MCF 10A (cell line): ENCODE data around the gene KDM4B. TPM values are rescaled to one million over a fixed set of nuclear protein-coding genes. Genes with fewer than 3 reads are reported as not detected.

Experiments
- BruUV-seq: library from RNA; stranded (reverse); fragments of 400-500 nt; replicated peaks from 2 replicates; lab custom pipeline; 2021; lab: Mats Ljungman, UMichigan
- CTCF ChIA-PET: fragments of 300-600 bp; sonication (Branson Sonifier 250); formaldehyde crosslinking; extraction: SDS; loops from one replicate; lab custom pipeline; 2021; ENCODE audit warnings: antibody characterized with exemption, inconsistent platforms; lab: Yijun Ruan, JAX
- POLR2A ChIA-PET: fragments of 300-600, 350-650 bp; sonication (Branson Sonifier 250); formaldehyde crosslinking; extraction: SDS; loops from one replicate; lab custom pipeline; 2020; ENCODE audit warnings: antibody characterized with exemption, inconsistent platforms; lab: Yijun Ruan, JAX
- DNase-seq: peaks from one replicate; pipeline ENCODE4 v3.0.0-alpha.2; 2018; ENCODE audit not compliant: unreplicated experiment
- H3K27ac Mint-ChIP-seq: one replicate; pipeline ENCODE4 v1.8.0; 2022; ENCODE audit warnings: mild to moderate bottlenecking, low read depth, mixed read lengths; ENCODE audit not compliant: unreplicated experiment
- H3K27me3 Mint-ChIP-seq: one replicate; pipeline ENCODE4 v1.8.0; 2022; ENCODE audit warnings: mixed read lengths; ENCODE audit not compliant: insufficient read depth, unreplicated experiment
- H3K36me3 Mint-ChIP-seq: one replicate; pipeline ENCODE4 v1.8.0; 2022; ENCODE audit warnings: mild to moderate bottlenecking, moderate library complexity, mixed read lengths; ENCODE audit not compliant: insufficient read depth, unreplicated experiment
- H3K4me1 Mint-ChIP-seq: one replicate; pipeline ENCODE4 v1.8.0; 2022; ENCODE audit warnings: mixed read lengths; ENCODE audit not compliant: insufficient read depth, unreplicated experiment
- H3K4me3 Mint-ChIP-seq: one replicate; pipeline ENCODE4 v1.8.0; 2022; ENCODE audit warnings: mild to moderate bottlenecking, moderate library complexity, mixed read lengths; ENCODE audit not compliant: unreplicated experiment
- H3K9me3 Mint-ChIP-seq: one replicate; pipeline ENCODE4 v1.8.0; 2022; ENCODE audit warnings: mixed read lengths; ENCODE audit not compliant: unreplicated experiment
- CTCF ChIP-seq: fragments of 200-600 bp; IDR thresholded peaks from one replicate; pipeline ENCODE4 v1.8.0; 2022; ENCODE audit warnings: antibody characterized with exemption, mild to moderate bottlenecking; ENCODE audit not compliant: unreplicated experiment
- intact Hi-C: fragments of 100-400 bp; cut with micrococcal nuclease; formaldehyde crosslinking; loops from 2 replicates; pipeline ENCODE4 v1.14.1; 2022
- total RNA-seq: library from RNA; stranded (reverse); gene quantifications from 2 replicates; pipeline ENCODE4 v1.2.3, GENCODE V29; 2022

Gene KDM4B
- total RNA-seq, 1 experiment from 2014 or later, result 34.4 TPM

DNA sequence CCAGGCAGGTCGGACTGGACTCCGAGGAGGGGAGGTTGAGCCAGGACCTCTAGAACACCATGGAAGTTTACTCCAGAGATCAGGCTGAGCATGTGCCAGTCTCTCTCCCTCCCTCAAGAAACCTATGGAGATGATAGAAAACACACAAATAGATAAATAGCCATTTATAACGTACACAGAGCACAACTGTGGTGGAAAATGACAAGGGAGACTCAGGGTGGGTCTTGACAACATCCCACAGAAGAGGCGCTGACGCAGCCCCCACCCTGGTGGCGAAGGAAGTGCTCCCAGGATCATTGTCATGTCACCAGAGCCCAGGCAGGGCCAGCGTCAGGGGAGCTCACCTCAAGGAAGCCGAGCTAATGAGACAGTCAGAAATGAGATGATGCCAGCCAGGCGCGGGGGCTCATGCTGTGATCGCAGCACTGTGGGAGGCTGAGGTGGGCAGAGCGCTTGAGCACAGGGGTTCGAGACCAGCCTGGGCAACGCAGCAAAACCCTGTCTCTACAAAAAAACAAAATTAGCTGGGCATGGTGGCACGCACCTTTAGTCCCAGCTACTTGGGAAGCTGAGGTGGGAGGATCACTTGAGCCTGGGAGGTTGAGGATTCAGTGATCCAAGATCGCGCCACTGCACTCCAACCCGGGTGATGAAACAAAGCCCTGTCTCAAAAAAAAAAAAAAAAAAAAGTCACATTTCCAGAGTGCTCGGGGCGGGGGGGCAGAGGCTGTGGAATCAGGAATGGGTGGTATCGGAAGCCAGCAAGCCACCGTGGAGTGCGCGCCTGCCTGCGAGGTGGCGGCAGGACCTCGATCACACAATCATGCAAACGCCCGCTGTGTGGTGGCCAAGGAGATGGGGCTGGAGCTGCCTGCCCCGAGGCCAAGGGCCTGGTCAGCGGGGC lies 178.4 kb downstream of the KDM4B start:
- POLR2A ChIA-PET, result no interaction called here
- intact Hi-C loops, result no loop called here
- Mint-ChIP-seq H3K4me1 (no peaks in the 10 kb centered on the region), H3K4me3 (no peak overlapping the region), H3K36me3 (peaks cover 53% of the 10 kb centered on the region), H3K27ac (no peak overlapping the region), H3K27me3 (no peaks in the 10 kb centered on the region), H3K9me3 (no peaks in the 10 kb centered on the region)
- BruUV-seq, result no TSS peak
- TF ChIP-seq CTCF, result no peak
- DNase-seq, result no peak
- CTCF ChIA-PET, result interaction anchor here (0.6 kb wide), 1 partner anchor 350 kb away, joined by 3 read pairs; no protein-coding TSS in a partner anchor

- H3K4me1 Mint-ChIP-seq, result no peaks in the 10 kb centered on the region
- intact Hi-C loops, result no loop called here
- CTCF ChIA-PET, result no interaction called here
- no peak for DNase-seq
- BruUV-seq, result no TSS peak
- POLR2A ChIA-PET, result no interaction called here
- no peak overlapping the region for H3K4me3 Mint-ChIP-seq
- TF ChIP-seq CTCF, result no peak
- no peaks in the 10 kb centered on the region for H3K9me3 Mint-ChIP-seq
- peaks cover 45% of the 10 kb centered on the region for H3K36me3 Mint-ChIP-seq
- H3K27me3 Mint-ChIP-seq, result no peaks in the 10 kb centered on the region
- H3K27ac Mint-ChIP-seq, result no peak overlapping the region
Observed at GRCh38 chr19:5147978-5148793, 179.3 kb downstream of the KDM4B start.

GRCh38 chr19:5148794-5149190 lies 179.9 kb downstream of the KDM4B start:
- no TSS peak for BruUV-seq
- H3K9me3 Mint-ChIP-seq, result no peaks in the 10 kb centered on the region
- peaks cover 46% of the 10 kb centered on the region for H3K36me3 Mint-ChIP-seq
- no peak overlapping the region for H3K27ac Mint-ChIP-seq
- no peak overlapping the region for H3K4me3 Mint-ChIP-seq
- DNase-seq, result no peak
- ChIA-PET CTCF (no interaction called here), POLR2A (no interaction called here)
- intact Hi-C loops, result no loop called here
- H3K4me1 Mint-ChIP-seq, result no peaks in the 10 kb centered on the region
- H3K27me3 Mint-ChIP-seq, result no peaks in the 10 kb centered on the region
- no peak for TF ChIP-seq CTCF

GRCh38 chr19:5149508-5149907 lies 180.6 kb downstream of the KDM4B start:
- BruUV-seq, result no TSS peak
- intact Hi-C loops, result no loop called here
- CTCF ChIA-PET, result no interaction called here
- Mint-ChIP-seq H3K4me3 (no peak overlapping the region), H3K4me1 (no peaks in the 10 kb centered on the region), H3K36me3 (peaks cover 52% of the 10 kb centered on the region), H3K9me3 (no peaks in the 10 kb centered on the region), H3K27me3 (no peaks in the 10 kb centered on the region), H3K27ac (no peak overlapping the region)
- no peak for DNase-seq
- TF ChIP-seq CTCF, result no peak
- POLR2A ChIA-PET, result no interaction called here
